NCI-H460 (cell line): ENCODE results near the gene PRUNE2. TPM values are rescaled to one million over a fixed set of nuclear protein-coding genes. Genes with fewer than 3 reads are reported as not detected.

Source experiments
- DNase-seq: peaks from one replicate; pipeline ENCODE4 v3.0.0-alpha.2; 2016; ENCODE audit warnings: low read depth; ENCODE audit errors: extremely low read depth
- small RNA-seq, 2 experiments: library from RNA; depleted of rRNA; stranded (forward); fragments of <200 nt; gene quantifications; one replicate each; pipeline ENCODE3, GENCODE V24; 2014
- total RNA-seq: library from RNA; depleted of rRNA; stranded (reverse); fragments of >200 nt; shearing (Covaris generic); gene quantifications from 2 replicates; pipeline ENCODE4 v1.2.3, GENCODE V29; 2014; rRNA removed

PRUNE2 gene
- total RNA-seq, 1 experiment from 2014 or later = 0.27 TPM

DNA sequence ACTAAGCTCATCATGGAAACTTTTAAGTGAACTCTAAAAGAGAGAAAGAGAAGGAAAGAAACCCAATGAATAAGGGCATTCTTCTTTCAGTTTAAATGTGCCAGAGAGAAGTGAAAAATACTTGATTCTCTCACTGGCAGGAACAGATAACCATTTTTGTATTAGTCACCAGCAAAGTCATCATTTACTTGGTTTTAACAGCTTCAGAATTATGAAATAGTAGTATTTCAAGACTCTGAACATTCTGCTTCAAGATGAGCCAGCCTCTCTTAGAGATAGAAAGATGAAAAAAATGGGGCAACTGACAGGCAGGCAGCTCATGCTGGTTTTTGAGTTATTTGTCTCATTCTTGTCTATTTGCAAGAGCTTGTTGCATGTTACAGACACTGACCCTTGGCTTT lies 343.4 kb downstream of the PRUNE2 start:
- no peak for DNase-seq

- no peak for DNase-seq
Observed at GRCh38 chr9:76561900-76562299, 344.0 kb downstream of the PRUNE2 start.

Small RNA genes within 50 kb of the gene (small RNA-seq; reads per million reads assigned to genes)
- 0 reads per million in 2 experiments for gene AL359314.1

Other genes starting within 250 kb of the PRUNE2 start
- gene PCA3, start 141.7 kb downstream of the PRUNE2 start, total RNA-seq = not detected in 2 replicates
- 0.07 TPM in 1 of 2 replicates, not detected in the other for gene FOXB2, start 113.5 kb upstream of the PRUNE2 start, total RNA-seq